GM19238 (cell line): ENCODE results near the gene FHOD3.

ENCODE experiments used
- DNase-seq: peaks from one replicate; pipeline ENCODE4 v3.0.0; 2011; ENCODE audit warnings: low spot score; ENCODE audit not compliant: insufficient read length

The FHOD3 gene

GRCh38 chr18:36379435-36379984 lies 82.0 kb downstream of the FHOD3 start:
- no peak for DNase-seq

GRCh38 chr18:36380173-36380827 lies 82.8 kb downstream of the FHOD3 start:
- no peak for DNase-seq

GRCh38 chr18:36381075-36381474 lies 83.6 kb downstream of the FHOD3 start:
- DNase-seq, result no peak

DNA sequence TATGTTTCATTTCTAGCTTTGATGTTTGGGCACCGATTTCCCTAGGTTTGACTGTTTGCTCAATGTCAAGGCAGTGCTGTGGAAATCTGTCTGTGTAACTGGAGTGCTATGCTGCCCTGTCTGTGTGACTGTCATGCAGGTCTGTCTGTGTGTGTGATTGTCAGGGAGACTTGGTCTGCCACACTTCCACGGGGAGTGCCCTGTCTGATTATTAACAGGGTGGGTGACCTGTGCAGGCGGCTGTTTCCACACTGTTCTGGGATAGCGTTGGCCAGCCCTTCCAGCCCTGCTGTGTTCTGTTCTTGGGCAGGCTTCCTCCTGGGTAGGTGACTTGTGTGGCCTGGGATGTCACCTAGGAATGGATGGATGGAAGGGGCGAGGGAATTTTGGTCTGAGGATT lies 85.3 kb downstream of the FHOD3 start:
- no peak for DNase-seq

DNA sequence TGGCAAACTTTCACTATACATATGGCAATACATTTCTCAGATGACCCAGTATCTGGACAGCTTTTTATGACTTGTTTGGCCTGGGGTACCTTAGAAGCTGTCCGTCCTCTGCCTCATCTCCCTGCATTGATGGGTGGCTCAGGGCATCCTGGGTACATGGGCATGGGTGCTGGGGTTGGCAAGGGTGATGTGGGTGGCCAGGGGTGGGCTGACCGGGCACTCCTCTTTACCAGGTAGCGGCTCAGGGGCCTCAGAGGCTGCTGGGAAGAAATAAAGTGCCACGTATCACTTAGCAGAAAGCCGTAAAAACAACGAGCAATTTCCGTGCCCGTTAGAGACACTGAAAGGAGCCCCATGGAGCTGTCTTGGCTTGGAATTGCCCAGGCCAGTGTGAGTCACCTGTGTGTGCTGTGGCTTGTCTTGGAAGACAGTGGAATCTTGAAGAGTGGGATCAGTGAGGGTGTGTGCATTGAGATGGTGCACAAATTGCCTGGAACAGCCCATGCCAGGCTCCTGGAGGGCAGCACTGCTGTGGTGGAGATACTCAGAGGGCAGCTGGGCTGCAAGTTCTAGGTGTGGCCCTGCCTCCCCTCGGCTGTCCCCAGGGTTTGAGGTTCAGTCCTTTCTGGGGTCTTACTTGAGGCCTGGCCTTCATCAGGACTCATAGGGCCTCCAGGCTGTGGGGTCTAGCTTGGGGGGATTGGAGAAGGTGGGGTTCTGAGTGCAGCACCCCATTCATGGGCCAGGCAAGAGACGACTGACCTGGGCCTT lies 88.8 kb downstream of the FHOD3 start:
- no peak for DNase-seq

DNA sequence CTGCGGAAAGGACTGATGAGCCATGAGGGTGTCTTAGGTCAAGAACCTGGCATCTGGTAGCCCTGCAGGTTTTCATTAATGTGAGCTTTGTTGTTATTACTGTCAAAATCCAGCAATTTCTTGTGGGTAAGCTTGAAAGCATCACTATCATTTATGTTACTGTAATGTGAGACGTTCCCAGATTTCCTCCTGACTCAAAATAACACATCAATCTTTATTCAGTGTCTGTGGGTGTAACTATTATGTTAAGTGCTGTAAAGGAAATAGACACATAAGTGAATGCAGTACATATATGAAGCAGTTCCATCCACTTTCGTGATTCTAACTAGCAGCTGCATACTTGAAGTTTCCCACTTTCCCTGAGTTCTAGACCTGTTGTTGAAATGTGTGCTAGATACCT lies 89.8 kb downstream of the FHOD3 start:
- DNase-seq, result no peak

GRCh38 chr18:36388310-36388709 lies 90.8 kb downstream of the FHOD3 start:
- DNase-seq, result no peak

DNA sequence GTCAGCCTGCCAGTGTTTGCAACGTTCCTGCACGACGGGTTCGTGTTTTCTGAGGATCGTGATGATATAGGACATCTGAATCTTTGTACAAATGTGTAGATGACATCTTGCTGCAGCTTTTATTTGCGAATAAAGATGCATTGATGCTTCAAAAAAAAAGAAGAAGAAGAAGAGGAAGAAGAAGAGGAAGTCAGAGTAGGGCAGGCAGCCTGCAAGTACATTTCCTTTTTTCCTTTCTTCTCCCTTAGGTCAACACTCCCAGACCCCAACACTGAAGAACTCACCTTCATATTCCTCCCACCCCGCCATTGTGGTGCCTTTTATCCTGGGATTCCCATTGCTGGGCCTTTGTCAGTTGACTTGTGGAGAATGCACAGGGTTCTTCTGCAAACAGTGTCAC lies 91.5 kb downstream of the FHOD3 start:
- no peak for DNase-seq

- DNase-seq, result no peak
Observed at GRCh38 chr18:36389811-36390581, 92.5 kb downstream of the FHOD3 start.

DNA sequence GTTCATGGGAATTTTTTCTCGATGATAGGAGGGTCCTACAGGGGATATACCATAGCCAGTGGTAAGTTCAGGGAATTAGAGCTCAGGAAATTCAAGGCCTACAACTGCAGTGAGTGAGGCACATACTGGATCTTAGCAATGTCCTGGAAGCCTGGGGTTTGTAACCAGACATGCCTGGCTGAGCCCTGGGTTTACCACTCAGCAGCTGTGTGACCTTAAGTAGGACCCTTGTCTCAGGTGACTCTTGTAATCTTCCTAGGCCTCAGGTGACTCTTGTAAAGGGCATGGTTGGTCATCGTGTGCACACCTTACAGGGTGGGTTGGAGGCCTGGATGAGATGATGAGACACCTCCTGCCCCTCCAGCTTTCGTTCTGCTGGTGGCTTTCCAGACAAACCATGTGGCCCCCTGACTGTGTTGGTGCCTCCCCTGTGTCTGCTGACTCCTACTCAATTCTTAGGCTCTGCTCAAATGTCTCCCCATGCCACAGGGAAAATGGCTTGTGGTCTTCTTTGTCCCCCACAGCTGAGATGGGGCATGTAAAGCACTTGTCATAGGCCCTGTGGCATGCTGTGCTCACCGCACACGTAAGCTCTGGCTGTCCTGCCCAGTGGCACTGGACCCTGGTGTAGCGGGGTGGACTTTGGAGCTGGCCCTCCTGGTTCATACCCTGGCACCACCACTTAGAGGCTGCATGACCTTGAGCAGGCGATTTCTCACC lies 94.1 kb downstream of the FHOD3 start:
- DNase-seq, result no peak

- DNase-seq, result no peak
Observed at GRCh38 chr18:36392164-36392978, 94.9 kb downstream of the FHOD3 start.

DNA sequence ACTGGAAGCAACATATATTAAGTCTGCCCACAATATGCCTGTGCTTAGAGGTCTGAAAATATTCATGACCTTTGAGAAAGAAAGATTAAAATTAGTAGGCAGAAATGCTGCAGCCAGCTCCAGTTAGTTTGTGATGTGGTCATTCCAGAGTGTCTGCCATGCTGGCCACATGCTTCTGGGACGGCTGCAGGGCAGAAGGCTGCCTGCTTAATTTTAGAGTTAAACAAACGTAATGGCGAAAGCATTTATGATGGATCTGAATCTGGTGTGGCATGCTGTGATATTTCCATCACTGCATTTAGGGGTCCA lies 95.4 kb downstream of the FHOD3 start:
- DNase-seq, result no peak

DNA sequence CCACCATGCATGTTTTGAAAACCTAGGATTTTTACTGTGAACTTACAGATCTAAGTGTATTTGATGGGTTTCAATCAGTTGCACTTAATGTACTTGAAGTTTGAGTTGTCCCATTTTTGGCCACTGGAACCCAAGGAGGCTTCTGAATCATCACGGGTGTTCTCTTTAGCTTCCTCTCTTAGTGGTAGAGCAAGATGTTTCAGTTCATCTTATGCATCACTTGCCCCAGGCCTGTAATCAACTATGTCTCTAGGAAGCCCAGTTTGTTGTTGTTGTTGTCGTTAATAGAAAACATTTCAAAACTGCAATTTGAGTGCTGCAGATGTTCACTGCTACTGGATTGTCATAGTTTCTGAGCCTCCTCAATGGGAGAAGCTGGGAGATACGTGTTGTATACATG lies 97.0 kb downstream of the FHOD3 start:
- DNase-seq, result no peak

- DNase-seq, result no peak
Observed at GRCh38 chr18:36396190-36396589, 98.7 kb downstream of the FHOD3 start.

DNA sequence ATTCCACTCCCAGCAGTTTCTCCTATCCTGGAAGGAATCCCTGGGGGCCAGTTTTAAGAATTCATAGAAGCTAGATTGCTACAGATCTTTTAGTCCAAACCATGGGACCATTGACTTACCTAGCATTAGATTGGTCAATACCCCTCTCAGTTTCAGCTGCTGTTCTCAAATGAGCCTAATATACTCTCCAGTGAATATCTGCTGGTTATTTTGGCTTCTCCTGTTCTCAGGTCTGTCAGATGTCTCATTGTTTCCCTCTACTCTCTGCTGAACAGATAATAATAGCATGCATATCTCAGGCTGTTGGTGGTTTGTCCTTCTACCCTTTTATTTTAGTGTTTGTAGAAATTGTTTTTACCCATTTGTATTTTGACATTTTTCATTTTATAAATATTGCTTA lies 99.5 kb downstream of the FHOD3 start:
- no peak for DNase-seq

DNA sequence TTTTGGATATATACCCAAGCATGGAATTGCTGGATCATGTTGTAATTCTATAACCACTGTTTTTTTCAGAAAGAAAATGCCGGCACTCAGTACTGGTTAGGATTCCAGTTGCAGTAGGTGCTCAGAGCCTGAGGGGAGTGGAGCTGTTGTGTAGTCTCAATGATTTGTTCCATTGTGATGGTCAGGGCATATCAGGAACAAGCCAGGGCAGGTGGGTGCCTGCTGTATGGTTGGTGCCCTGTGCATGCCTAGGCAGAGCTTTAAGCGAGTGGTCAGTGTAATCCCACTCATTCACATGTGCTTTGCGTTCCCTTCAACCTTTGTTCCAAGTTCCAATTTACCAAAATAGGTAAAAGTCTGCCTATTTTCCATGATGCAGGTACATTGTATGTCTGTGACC lies 100.9 kb downstream of the FHOD3 start:
- no peak for DNase-seq

GRCh38 chr18:36399055-36399454 lies 101.5 kb downstream of the FHOD3 start:
- no peak for DNase-seq

GRCh38 chr18:36401462-36401861 lies 103.9 kb downstream of the FHOD3 start:
- DNase-seq, result no peak

GRCh38 chr18:36402765-36403396 lies 105.4 kb downstream of the FHOD3 start:
- no peak for DNase-seq
